NCI-H2196 treated with DMSO at 0.1 percent for 48 hours (cell line): ENCODE results near the gene CD81.

Experiments used
- DNase-seq: peaks from one replicate; lab custom pipeline; 2025; ENCODE audit not compliant: unreplicated experiment; lab: John Stamatoyannopoulos, UW

Gene CD81

DNA sequence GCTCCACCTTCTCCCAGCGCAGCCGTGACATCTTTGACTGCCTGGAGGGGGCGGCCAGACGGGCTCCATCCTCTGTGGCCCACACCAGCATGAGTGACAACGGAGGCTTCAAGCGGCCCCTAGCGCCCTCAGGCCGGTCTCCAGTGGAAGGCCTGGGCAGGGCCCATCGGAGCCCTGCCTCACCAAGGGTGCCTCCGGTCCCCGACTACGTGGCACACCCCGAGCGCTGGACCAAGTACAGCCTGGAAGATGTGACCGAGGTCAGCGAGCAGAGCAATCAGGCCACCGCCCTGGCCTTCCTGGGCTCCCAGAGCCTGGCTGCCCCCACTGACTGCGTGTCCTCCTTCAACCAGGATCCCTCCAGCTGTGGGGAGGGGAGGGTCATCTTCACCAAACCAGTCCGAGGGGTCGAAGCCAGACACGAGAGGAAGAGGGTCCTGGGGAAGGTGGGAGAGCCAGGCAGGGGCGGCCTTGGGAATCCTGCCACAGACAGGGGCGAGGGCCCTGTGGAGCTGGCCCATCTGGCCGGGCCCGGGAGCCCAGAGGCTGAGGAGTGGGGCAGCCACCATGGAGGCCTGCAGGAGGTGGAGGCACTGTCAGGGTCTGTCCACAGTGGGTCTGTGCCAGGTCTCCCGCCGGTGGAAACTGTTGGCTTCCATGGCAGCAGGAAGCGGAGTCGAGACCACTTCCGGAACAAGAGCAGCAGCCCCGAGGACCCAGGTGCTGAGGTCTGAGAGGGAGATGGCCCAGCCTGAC lies 26.0 kb downstream of the CD81 start:
- no peak for DNase-seq

GRCh38 chr11:2404735-2405196 lies 27.7 kb downstream of the CD81 start:
- DNase-seq: no peak

DNA sequence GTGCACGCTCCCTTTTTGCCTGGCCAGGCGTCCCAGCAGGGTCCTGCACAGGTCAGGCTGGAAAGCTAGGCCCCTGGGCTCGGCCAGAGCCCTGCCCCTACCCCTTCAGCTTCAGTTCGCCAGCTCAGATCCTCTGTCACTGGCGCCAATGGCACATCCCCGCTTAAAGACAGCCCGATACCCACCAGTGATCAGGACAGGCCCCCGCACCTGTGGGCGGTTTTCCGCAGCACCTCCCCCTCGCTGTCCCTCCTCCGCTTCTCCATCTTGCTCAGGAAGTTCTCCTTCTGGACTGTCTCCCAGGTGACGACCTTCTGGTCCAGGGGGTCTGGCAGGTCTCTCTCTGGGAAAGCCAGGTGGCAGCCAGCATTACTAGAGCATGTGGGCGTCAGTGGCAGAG lies 29.3 kb downstream of the CD81 start:
- DNase-seq: no peak

DNA sequence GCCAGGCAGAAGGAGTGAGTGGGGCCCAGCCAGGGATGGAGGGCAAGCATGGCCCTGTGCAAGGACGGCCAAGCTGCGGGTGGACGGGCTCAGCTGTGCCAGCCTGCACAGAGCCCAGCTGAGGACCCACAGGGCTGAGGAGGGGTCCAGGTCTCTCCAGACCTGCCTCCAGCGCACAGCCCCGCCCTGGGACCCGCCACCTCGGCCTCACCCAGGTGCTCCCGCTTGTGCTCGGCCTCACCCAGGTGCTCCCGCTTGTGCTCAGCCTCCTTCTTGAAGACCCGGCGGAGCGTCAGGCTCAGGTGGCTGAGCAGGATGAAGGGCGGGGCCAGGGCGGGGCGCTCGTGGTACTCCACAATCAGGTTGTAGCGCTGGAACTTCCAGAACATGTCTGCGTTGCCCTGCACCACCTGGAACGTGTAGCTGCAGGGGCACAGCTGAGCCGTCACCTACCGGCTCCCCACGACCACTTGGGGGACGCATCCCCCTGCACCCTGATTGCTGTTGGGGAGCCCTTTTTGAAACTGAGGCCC lies 29.8 kb downstream of the CD81 start:
- DNase-seq: no peak

- no peak for DNase-seq
Measured at GRCh38 chr11:2408671-2409070, 31.6 kb downstream of the CD81 start.

GRCh38 chr11:2409126-2409525 lies 32.0 kb downstream of the CD81 start:
- no peak for DNase-seq

DNA sequence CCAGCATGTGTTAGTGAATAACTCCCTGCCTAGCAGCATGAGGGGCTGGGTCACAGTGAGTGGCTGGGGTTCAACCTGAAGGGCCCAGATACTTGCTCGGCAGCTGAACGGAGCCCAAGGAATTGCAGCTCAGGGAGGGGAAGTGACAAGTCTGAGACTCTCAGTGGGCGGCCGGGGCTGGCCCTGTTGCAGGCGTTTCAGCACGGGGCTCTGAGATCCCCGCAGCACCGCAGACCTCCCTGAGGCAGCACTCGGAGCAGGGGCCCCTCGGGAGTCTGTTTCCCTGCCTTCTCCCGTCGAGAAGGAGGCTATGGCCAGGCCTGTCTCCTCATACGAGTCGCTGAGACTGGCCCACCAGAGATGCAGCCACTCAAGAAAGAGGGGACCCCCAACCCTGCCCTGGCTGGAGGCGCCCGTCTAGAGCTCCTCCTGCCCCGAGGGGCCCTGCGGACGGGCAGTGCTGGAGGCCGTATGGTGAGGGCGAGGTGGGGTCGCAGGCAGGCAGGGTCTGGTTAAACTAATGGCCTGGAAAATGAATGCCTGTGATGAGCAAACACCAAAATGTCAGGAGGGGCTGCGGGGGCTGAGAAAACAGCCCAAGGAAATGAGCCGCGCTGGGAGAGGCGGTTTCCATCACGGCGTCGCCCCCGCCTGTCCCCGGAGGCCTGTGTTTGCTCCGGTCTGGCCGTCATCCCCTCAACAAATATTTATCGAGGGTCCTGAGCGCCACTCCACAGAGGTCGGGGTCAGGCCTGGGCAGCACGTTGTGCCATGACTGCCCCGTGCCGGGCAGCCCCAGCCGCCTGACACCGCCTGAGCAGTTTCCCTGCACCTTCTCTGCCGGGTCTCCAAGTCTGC lies 32.7 kb downstream of the CD81 start:
- DNase-seq: no peak

DNA sequence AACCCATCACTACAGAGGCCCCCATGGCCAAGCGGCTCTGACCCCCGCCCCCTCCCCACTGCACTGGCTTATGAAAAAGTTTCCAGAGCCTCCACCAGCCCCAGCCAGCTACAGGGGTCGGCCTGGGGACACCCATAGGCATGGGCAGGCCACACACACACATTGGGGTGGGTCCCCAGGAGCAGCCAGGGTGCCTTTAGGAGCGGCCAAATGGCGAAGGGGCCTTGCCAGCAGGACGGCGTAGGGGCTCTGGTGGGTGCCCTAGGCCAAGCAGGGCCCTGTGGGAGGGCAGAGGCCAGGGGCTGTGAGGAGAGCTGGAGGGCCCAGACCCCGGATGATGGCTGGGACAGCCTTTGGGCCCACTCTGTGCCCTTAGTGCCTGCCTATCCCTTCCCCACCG lies 33.5 kb downstream of the CD81 start:
- DNase-seq: no peak

DNA sequence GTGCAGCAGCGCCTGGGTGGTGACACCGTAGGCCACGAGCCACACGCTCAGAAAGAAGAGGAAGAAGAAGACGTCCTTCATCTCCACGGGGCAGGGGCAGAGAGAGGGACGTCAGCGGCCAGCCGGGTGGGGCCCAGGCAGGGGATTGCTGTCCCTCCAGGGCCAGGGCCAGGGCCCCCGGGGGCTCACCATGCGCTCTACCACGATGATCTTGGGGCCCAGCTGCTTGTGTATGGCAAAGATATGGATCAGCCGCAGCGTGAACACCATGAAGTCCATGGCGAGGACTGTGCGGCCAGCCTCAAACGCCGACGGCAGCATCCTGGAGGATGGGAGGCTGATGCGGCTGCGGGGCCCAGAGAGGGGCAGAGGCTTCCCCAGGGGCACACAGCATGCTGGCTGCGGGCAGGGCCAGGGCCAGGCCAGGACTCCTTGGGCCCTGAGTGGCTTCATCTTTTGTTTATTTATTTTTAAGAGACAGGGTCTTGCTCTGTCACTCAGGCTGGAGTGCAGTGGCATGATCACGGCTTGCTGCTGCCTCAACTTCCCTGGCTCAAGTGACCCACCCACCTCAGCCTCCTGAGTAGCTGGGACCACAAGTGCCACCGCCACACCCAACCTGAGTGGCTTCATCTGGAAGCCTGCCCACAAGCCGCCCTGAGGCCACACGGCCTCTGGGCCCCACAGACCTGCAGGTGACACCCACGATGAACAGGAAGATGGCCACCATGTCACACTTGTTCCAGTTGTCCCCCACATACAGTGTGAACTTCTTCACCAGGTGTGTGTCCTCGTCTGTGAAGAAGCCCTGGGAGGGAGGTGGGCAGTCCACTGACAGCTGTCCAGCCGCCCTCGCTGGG lies 34.6 kb downstream of the CD81 start:
- DNase-seq: no peak

- no peak for DNase-seq
Measured at GRCh38 chr11:2412323-2412722, 35.2 kb downstream of the CD81 start.

DNA sequence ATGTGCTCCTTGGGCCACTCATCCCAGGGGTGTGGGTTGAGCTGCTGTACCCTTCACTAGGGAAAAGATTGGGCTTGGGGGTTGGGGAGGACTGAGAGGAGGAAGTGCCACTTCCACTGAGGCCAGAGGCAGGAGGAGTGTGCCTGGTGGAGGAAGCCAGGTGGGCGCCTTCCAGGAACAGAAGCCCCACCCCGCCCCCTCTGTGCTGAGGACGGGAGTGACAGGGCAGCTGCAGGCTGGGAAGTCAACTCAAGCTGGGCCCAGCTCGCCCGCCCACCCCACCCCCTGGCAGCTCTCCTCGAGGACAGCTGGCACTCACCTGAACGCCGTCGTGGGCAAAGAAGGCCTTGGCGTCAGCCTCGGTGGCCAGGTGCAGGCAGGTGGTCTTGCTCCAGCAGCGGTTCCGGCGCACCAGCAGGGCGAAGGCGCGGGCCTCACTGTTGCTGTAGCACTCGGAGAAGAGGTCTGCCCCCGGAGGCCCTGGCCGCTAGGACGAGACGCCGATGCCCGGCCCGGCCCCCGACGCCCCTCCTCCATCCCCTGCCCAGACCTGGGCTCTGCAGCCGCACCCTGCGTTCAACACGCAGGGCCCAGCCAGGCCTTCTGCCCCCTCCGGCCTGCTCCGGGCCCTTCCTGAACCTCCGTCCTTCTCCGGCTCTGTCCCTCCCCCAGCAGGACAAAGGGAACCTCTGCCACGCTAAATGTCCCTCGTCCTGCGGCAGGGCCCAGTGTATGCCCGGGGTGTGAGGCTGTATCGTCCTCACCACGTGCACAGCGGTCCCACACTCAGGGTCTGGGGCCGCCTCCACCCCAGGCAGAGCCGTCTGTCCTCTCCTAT lies 36.9 kb downstream of the CD81 start:
- no peak for DNase-seq

GRCh38 chr11:2414616-2415015 lies 37.5 kb downstream of the CD81 start:
- DNase-seq: no peak

DNA sequence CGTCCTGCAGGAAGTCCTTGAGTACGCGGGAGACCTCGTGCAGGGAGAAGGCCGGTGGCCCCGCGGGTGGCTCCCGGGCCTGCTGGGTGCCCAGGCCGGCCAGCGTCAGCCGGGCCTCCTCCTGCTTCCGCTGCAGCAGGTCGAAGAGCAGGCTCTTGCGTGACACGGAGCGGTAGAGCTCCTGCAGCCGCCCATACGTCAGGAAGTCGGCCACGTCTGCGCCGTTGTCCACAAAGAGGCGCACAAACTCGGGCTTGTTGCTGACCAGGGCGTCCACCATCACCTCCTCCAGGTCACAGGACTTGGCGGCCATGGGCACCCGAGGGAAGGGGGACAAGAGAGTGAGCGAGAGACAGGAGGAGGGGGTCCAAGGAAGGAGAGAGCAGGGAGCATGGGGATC lies 38.1 kb downstream of the CD81 start:
- DNase-seq: no peak

DNA sequence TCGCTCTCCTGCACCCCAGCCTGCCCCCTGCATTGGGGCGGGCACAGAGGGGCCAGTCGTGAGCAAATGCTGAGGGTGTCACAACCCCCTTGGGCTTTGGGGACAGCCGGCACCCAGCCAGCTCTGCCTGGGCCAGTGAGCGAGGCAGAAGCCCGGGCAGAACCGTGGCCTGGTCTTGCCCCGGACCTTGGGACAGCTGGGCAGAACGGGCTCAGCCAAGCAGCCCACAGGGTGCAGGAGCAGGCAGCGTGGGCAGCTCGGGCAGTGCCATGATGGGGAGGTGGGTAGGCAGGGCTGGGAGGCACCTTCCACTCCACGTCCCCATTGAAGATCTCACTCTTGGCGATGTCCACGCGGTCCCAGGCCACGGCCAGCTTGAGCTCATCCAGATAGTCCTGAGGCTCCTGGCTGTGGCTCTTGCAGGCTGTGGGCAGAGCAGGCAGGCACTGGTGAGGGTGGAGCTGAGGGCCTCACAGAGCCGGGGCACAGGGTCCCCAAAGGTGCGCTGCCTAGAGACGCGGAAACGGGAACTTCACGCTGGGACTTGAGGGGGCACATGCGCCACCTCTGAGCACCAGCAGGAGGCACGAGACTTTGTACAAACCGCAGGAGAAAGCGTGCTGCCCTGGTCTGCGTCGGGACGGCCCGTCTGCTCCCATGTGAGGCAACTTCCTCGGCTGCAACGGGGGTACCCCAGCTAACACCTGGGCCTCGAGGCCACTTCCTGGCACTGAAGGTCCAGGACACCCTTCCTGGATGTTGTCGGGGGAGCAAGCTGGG lies 38.7 kb downstream of the CD81 start:
- no peak for DNase-seq

DNA sequence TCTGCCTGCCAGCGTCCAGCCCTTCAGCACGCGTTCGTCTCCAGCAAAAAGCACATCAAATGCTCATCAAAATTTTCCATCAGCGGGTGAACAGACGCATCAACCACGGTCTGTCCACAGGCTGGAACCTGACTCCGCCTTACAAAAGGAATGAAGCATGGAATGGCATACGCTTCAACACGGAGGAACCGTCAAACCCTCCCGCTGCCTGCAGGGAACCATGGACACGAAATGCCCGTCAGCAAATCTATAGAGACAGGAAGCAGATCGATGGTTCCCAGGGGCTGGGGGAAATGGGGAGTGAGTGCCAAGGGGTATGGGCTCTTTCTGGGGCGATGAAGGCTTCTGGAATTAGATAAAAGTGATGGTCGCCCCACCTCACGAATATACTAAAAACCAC lies 39.7 kb downstream of the CD81 start:
- DNase-seq: no peak

GRCh38 chr11:2417856-2418692 lies 41.0 kb downstream of the CD81 start:
- no peak for DNase-seq

GRCh38 chr11:2418693-2419360 lies 41.7 kb downstream of the CD81 start:
- DNase-seq: no peak
